Measurements from ENCODE around the gene ABCB8.
"Not testable (repeated sequence)": the region's sequence is repeated elsewhere in the genome, so short reads cannot be mapped to it uniquely, and the experiment has no call there.

Gene ABCB8

DNA sequence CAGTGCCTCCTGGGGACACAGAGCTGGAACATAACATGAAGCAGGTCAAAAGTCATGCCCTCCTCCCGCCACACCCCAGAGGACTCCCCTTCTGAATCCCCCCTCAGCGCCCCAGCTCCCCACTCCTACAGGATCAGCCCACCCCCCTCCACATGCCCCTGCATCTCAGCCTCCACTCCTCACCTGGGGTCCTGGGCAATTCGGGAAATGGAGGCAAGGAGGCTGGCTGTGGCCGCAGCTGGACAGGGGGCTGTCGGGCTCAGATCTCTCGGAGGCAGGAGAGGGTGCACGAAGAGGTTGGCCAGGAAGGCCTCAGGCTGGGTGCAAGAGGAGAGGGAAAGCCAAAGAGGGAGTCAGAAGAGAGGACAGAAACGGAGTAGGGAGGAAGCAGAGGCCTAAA is 11.7 kb upstream of the ABCB8 start:
- no peaks in the 10 kb centered on the region for H3K36me3 Mint-ChIP-seq (ENCODE audit: low read depth)
- H3K4me3 Mint-ChIP-seq = peak overlapping the region; percentile 27
- H3K27ac Mint-ChIP-seq = no peak overlapping the region
- no peaks in the 10 kb centered on the region for H3K9me3 Mint-ChIP-seq
- peaks cover 21% of the 10 kb centered on the region for H3K27me3 Mint-ChIP-seq
- peaks cover 68% of the 10 kb centered on the region for H3K4me1 Mint-ChIP-seq (ENCODE audit: low read depth)

GRCh38 chr7:151016942-151017341 is 11.3 kb upstream of the ABCB8 start:
- H3K4me3 Mint-ChIP-seq = peak overlapping the region; percentile 80
- peaks cover 63% of the 10 kb centered on the region for H3K4me1 Mint-ChIP-seq (ENCODE audit: low read depth)
- peaks cover 21% of the 10 kb centered on the region for H3K27me3 Mint-ChIP-seq
- H3K27ac Mint-ChIP-seq = no peak overlapping the region
- H3K9me3 Mint-ChIP-seq = no peaks in the 10 kb centered on the region
- no peaks in the 10 kb centered on the region for H3K36me3 Mint-ChIP-seq (ENCODE audit: low read depth)

DNA sequence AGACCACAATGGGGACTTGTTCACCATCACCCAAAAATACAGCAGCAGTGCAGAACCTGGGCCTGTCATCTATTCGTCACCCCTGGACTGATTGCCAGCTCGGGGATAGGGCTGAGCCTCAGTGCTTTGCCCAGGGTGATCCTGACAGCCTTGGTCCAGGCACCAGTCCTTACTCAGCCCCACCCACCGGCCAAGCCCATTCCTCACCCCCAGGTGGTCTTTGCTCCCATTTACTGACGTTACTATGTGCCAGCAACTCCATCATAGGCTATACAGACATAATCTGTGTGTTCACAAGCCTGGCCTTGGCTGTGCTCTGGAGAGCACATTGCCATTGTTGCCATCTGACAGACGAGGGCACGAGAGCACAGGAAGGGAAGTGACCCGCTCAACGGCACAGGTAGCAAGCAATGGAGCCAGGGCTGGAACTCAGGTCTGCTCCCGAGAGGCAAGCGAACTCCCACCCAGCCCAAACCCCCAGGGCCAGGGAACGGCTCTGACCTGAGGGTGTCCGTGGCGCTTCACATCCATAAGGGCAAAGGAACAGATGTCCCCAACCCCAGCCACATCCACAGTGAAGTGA is 10.8 kb upstream of the ABCB8 start:
- peaks cover 58% of the 10 kb centered on the region for H3K4me1 Mint-ChIP-seq (ENCODE audit: low read depth)
- H3K4me3 Mint-ChIP-seq = peak overlapping the region; percentile 80
- H3K9me3 Mint-ChIP-seq = no peaks in the 10 kb centered on the region
- H3K27me3 Mint-ChIP-seq = peaks cover 21% of the 10 kb centered on the region
- H3K27ac Mint-ChIP-seq = peak overlapping the region; percentile 88
- no peaks in the 10 kb centered on the region for H3K36me3 Mint-ChIP-seq (ENCODE audit: low read depth)

GRCh38 chr7:151017953-151018420 is 10.3 kb upstream of the ABCB8 start:
- no peaks in the 10 kb centered on the region for H3K9me3 Mint-ChIP-seq
- peaks cover 53% of the 10 kb centered on the region for H3K4me1 Mint-ChIP-seq (ENCODE audit: low read depth)
- H3K27ac Mint-ChIP-seq = peak overlapping the region; percentile 88
- H3K36me3 Mint-ChIP-seq (ENCODE audit: low read depth) = no peaks in the 10 kb centered on the region
- peaks cover 24% of the 10 kb centered on the region for H3K27me3 Mint-ChIP-seq
- H3K4me3 Mint-ChIP-seq = peak overlapping the region; percentile 80

- peak overlapping the region; percentile 88 for H3K27ac Mint-ChIP-seq
- H3K4me1 Mint-ChIP-seq (ENCODE audit: low read depth) = peaks cover 49% of the 10 kb centered on the region
- H3K4me3 Mint-ChIP-seq = peak overlapping the region; percentile 80
- peaks cover 26% of the 10 kb centered on the region for H3K27me3 Mint-ChIP-seq
- H3K9me3 Mint-ChIP-seq = no peaks in the 10 kb centered on the region
- no peaks in the 10 kb centered on the region for H3K36me3 Mint-ChIP-seq (ENCODE audit: low read depth)
Observed at GRCh38 chr7:151018421-151019129, 9.7 kb upstream of the ABCB8 start.

GRCh38 chr7:151019130-151019447 is 9.2 kb upstream of the ABCB8 start:
- no peaks in the 10 kb centered on the region for H3K36me3 Mint-ChIP-seq (ENCODE audit: low read depth)
- H3K27me3 Mint-ChIP-seq = peaks cover 26% of the 10 kb centered on the region
- H3K9me3 Mint-ChIP-seq = no peaks in the 10 kb centered on the region
- peaks cover 44% of the 10 kb centered on the region for H3K4me1 Mint-ChIP-seq (ENCODE audit: low read depth)
- H3K27ac Mint-ChIP-seq = peak overlapping the region; percentile 0
- peak overlapping the region; percentile 57 for H3K4me3 Mint-ChIP-seq

DNA sequence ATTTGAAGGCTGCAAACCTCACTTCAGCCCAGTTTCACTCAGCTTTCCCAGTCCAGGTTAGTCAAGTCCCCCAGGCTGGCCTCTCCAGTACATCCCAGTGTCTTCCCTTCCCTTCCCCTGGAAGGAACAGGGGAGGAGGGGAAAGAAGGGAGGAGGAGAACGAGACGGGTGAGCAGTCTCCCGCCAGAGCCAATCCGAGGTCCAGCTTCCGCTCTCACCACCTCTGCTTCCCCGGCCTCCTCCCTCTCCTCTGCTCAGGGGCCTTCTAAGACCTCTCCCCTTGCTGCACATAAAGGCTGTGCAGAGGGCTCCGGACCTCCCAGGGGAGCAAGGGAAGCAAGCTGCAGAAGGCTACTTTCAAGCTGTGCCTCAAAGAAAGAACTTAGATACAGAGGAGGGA is 8.0 kb upstream of the ABCB8 start:
- peaks cover 33% of the 10 kb centered on the region for H3K4me1 Mint-ChIP-seq (ENCODE audit: low read depth)
- H3K4me3 Mint-ChIP-seq = no peak overlapping the region
- no peaks in the 10 kb centered on the region for H3K9me3 Mint-ChIP-seq
- H3K36me3 Mint-ChIP-seq (ENCODE audit: low read depth) = no peaks in the 10 kb centered on the region
- H3K27me3 Mint-ChIP-seq = peaks cover 26% of the 10 kb centered on the region
- no peak overlapping the region for H3K27ac Mint-ChIP-seq

GRCh38 chr7:151023232-151023631 is 5.0 kb upstream of the ABCB8 start:
- peaks cover 24% of the 10 kb centered on the region for H3K27me3 Mint-ChIP-seq

GRCh38 chr7:151024435-151025056 is 3.7 kb upstream of the ABCB8 start, which contains the start of gene ATG9B:
Gene ATG9B (minus strand): TSS chr7:151024494. CDS start chr7:151024423, 71 bp downstream.
- no peaks in the 10 kb centered on the region for H3K9me3 Mint-ChIP-seq
- H3K36me3 Mint-ChIP-seq (ENCODE audit: low read depth) = peaks cover 7% of the 10 kb centered on the region
- no peak within 1 kb of the TSS for H3K4me3 Mint-ChIP-seq
- peaks cover 22% of the 10 kb centered on the region for H3K4me1 Mint-ChIP-seq (ENCODE audit: low read depth)
- no peak within 1 kb of the TSS for H3K27ac Mint-ChIP-seq
- H3K27me3 Mint-ChIP-seq = peaks cover 18% of the 10 kb centered on the region

More at GRCh38 chr7:151023232-151023631, 5.0 kb upstream of the ABCB8 start:
- H3K9me3 Mint-ChIP-seq = no peaks in the 10 kb centered on the region
- H3K4me1 Mint-ChIP-seq (ENCODE audit: low read depth) = peaks cover 20% of the 10 kb centered on the region
- no peak overlapping the region for H3K27ac Mint-ChIP-seq
- no peak overlapping the region for H3K4me3 Mint-ChIP-seq
- no peaks in the 10 kb centered on the region for H3K36me3 Mint-ChIP-seq (ENCODE audit: low read depth)

DNA sequence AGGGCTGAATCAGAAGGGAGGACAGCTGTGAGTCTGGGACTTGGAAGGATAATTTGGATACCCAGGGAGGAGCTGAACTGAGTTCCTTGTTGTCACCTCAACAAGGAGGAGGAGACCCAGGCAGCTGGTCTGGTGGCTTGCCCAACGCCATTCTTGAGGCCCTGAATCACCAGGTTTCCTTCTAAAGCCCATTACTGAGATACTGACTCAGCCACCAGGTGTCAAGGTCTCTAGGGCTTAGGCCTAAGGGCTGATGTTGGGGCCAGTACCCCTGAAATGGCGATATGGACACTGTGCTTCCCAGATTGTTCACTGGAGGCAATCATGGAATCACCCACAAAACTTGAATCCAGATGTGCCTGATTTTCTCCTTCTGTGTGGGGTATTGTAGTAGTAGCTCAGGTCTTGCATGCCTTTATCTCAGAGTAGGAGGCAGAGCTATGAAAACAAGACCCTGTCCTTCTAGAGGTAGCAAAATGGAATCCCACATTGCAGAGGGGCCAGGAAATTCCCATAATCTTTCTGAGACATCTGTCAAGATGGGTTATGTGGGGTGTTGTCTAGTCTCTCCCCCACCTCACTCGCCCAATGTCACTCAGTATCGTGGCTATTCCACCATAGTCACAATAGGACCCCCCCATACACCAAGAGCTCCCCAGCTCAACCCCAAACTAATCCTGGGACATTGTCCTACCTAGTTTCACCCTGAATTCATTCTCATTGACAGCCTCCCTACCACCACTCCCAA is 2.2 kb upstream of the ABCB8 start:
- peak overlapping the region; percentile 8 for H3K27ac Mint-ChIP-seq
- no peaks in the 10 kb centered on the region for H3K9me3 Mint-ChIP-seq
- H3K4me1 Mint-ChIP-seq (ENCODE audit: low read depth) = peaks cover 26% of the 10 kb centered on the region
- H3K4me3 Mint-ChIP-seq = no peak overlapping the region
- H3K27me3 Mint-ChIP-seq = peaks cover 5% of the 10 kb centered on the region
- peaks cover 11% of the 10 kb centered on the region for H3K36me3 Mint-ChIP-seq (ENCODE audit: low read depth)

DNA sequence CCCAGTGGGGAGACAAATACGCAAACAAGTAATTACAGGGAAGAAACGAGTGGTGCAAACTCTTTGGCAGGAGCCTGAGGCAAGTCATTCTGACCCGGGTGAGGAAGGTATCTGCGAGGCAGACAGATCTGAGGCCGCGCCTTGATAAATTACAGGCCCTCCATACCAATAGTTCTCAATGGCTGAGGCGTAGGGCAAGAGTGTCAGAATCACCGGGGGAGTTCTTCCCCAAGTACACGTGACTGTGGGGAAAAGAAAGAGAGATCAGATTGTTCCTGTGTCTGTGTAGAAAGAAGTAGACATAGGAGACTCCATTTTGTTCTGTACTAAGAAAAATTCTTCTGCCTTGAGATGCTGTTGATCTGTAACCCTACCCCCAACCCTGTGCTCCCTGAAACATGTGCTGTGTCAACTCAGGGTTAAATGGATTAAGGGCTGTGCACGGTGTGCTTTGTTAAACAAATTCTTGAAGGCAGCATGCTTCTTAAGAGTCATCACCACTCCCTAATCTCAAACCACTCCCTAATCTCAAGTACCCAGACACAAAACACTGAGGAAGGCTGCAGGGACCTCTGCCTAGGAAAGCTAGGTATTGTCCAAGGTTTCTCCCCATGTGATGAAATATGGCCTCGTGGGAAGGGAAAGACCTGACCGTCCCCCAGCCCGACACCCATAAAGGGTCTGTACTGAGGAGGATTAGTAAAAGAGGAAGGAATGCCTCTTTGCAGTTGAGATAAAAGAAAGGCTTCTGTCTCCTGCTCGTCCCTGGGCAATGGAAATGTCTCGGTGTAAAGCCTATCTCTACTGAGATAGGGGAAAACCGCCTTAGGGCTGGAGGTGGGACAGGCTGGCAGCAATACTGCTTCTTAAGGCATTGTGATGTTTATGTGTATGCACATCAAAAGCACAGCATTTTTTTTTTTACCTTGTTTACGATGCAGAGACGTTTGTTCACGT is 1.2 kb upstream of the ABCB8 start:
- H3K9me3 Mint-ChIP-seq, H3K27me3 Mint-ChIP-seq: not testable (repeated sequence)
- Mint-ChIP-seq H3K36me3 (ENCODE audit: low read depth) (peaks cover 14% of the 10 kb centered on the region), H3K4me1 (ENCODE audit: low read depth) (peaks cover 26% of the 10 kb centered on the region), H3K27ac (peak overlapping the region; percentile 94), H3K4me3 (peak overlapping the region; percentile 98)

GRCh38 chr7:151027728-151028130 is 521 bp upstream of the ABCB8 start:
- peak overlapping the region; percentile 98 for H3K4me3 Mint-ChIP-seq
- peaks cover 26% of the 10 kb centered on the region for H3K4me1 Mint-ChIP-seq (ENCODE audit: low read depth)
- H3K27me3 Mint-ChIP-seq, H3K9me3 Mint-ChIP-seq: not testable (repeated sequence)
- H3K27ac Mint-ChIP-seq = peak overlapping the region; percentile 94
- H3K36me3 Mint-ChIP-seq (ENCODE audit: low read depth) = peaks cover 16% of the 10 kb centered on the region

DNA sequence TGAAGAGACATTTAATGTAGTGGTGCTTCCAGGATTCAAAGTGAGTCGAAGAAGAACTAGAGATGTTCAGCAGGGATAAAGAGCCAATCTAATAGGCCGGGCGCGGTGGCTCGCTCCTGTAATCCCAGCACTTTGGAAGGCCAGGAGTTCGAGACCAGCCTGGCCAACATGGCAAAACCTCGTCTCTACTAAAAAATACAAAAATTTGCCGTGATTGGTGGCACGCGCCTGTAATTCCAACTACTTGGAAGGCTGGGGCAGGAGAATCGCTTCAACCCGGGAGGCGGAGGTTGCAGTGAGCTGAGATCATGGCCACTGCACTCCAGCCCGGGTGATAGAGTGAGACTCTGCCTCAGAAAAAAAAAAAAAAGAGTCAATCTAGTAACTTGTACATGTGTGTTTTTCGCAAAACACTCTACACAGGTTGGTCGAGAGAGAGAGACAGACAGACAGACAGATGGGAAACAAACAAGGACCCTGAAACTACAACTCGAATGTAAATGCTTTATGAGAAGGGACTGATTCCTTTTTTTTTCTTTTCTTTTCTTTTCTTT is 775 bp downstream of the ABCB8 start:
- Mint-ChIP-seq H3K36me3 (ENCODE audit: low read depth) (peaks cover 16% of the 10 kb centered on the region), H3K4me3 (peak overlapping the region; percentile 98), H3K27ac (peak overlapping the region; percentile 94), H3K9me3 (no peaks in the 10 kb centered on the region), H3K4me1 (ENCODE audit: low read depth) (peaks cover 26% of the 10 kb centered on the region), H3K27me3 (no peaks in the 10 kb centered on the region)

DNA sequence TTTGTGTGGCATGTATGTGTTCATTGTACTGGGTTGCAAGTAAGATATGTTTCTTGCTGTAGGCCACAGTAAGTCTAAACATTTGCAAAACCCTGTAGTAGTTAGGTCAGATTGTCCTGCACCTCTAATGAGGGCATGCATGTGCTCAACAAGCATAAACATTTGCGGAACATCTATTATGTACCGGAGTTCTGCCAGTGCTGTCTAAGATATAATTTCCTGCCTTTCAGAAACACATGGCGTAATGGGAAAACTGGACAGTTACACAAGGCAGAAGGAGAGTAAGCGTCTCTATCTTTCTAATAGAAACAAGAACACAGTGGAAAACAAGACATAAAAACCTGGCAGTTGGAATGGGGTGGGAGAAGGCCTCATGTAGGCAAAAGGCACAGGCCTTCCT is 2.8 kb downstream of the ABCB8 start:
- Mint-ChIP-seq H3K4me1 (ENCODE audit: low read depth) (peaks cover 26% of the 10 kb centered on the region), H3K27me3 (no peaks in the 10 kb centered on the region), H3K9me3 (no peaks in the 10 kb centered on the region), H3K36me3 (ENCODE audit: low read depth) (peaks cover 16% of the 10 kb centered on the region), H3K27ac (no peak overlapping the region), H3K4me3 (no peak overlapping the region)

Data from stimulated activated naive CD8-positive, alpha-beta T cell treated with anti-CD3 and anti-CD28 coated beads, Interleukin-15, Interleukin-2, amounts not matched to agents 100 ng/mL and 50 ng/mL, for 24 hours (primary cell).